GM03348 (cell line): ENCODE data around the gene EXOC4.
"Not testable (repeated sequence)": the region's sequence is repeated elsewhere in the genome, so short reads cannot be mapped to it uniquely, and the experiment has no call there.

Source experiments
- DNase-seq: peaks from one replicate; pipeline ENCODE4 v3.0.0; 2012; ENCODE audit warnings: low spot score

Gene EXOC4

DNA sequence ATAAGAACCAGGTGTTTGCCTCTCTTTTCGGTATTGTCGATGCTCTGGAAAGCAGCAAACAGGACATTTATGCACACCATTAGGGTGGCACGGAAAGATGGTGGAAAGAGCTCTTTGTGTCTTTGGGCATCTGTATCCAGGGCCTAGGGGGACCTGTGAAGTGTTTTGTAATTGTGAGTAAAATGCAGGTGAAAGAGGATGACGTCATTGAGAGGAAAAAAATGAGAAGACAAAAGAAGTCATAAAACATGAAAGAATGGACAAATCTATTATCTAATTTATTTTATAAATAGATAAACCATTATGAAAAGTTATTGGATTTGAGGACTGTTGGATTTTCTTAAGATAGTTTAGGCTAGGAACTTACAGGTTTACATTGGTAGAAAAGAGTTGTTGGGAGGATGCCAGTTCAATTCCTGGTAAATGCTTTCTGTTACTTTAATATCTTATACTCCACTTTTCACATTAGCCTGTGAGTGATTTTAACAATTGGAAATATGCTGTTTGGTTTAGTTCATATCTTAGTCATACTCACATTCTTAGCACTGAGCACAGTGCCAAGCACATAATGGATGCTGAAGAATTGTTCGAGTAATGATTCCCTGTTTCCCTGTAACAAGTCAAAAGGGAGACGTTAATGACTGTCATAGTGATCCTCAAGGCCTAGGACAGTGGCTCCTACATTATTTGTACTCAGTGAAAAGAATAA is 62.6 kb downstream of the EXOC4 start:
- peak; percentile 44 for DNase-seq

GRCh38 chr7:133319842-133320241 is 67.0 kb downstream of the EXOC4 start:
- DNase-seq, result no peak

DNA sequence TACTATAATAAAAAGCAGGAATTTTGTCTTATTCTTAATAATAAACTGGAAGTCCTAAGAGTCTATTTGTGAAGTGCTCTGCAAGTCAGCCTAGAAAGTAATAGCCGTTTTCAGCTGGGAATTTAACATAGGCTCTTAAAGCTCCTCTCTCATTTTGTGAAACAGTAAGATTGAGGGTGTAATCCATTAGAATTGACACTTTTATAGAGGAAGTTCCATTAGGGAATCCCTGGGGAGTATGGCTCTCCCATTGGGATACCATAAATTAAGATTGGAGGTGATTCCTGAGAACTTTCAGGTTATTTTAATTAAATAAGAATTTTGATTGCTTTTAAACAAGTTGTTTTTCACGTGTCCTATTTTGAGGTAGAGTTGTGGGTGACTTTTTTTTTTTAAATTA is 68.0 kb downstream of the EXOC4 start:
- no peak for DNase-seq

- not testable (repeated sequence) for DNase-seq
These were observed 68.5 kb downstream of the EXOC4 start for GRCh38 chr7:133321366-133321765.

GRCh38 chr7:133326745-133327144 is 73.9 kb downstream of the EXOC4 start:
- DNase-seq, result not testable (repeated sequence)

GRCh38 chr7:133328021-133328420 is 75.1 kb downstream of the EXOC4 start:
- not testable (repeated sequence) for DNase-seq

GRCh38 chr7:133330085-133330484 is 77.2 kb downstream of the EXOC4 start:
- DNase-seq, result no peak

GRCh38 chr7:133331861-133332260 is 79.0 kb downstream of the EXOC4 start:
- no peak for DNase-seq

DNA sequence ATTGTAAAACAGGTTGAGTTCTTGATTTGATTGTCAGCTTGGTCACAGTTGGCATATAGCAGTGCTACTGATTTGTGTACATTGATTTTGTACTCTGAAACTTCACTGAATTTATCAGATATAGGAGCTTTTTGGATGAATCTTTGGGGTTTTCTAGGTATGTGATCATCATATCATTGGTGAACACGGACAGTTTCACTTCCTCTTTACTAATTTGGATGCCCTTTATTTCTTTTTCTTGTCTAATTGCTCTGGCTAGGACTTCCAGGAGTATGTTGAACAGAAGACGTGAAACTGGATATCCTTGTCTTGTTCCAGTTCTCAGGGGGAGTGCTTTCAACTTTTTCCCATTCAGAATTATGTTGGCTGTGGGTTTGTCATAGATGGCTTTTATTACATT is 86.9 kb downstream of the EXOC4 start:
- no peak for DNase-seq

GRCh38 chr7:133344275-133344674 is 91.4 kb downstream of the EXOC4 start:
- DNase-seq, result peak; percentile 41

- no peak for DNase-seq
These were observed 93.0 kb downstream of the EXOC4 start for GRCh38 chr7:133345690-133346421.

- no peak for DNase-seq
These were observed 95.4 kb downstream of the EXOC4 start for GRCh38 chr7:133348250-133348649.

DNA sequence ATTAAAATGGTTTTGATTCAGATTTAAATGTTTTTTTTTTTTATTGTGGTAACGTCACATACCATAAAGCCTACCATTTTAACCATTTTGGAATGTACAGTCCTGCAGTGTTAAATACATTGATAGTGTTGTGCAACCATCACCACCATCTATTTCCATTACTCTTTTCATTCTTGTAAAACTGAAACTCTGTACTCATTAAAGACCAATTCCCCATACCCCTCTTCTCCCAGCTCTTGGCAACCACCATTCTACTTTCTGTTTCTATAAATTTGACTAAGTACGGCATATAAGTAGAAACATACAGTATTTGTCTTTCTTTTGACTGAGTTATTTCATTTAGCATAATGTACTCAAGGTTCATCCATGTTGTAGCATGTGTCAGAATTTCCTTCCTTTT is 96.2 kb downstream of the EXOC4 start:
- no peak for DNase-seq

DNA sequence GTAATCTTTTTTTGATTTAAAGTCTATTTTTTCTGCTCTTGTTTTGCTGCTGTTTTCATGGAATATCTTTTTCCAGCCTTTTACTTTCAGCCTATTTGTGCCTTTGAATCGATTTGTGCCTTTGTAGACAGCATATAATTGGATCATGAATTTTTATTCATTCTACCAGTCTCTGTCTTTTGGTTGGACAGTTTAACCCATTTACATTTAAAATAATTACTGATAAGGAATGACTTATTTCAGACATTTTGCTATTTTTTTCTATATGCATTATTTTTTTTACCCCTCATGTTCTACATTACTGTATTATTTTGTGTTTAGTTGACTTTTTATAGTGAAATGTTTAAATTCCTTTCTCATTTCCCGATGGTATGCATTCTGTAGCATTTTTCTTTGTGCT is 99.6 kb downstream of the EXOC4 start:
- no peak for DNase-seq

GRCh38 chr7:133353775-133354174 is 100.9 kb downstream of the EXOC4 start:
- DNase-seq, result no peak

DNA sequence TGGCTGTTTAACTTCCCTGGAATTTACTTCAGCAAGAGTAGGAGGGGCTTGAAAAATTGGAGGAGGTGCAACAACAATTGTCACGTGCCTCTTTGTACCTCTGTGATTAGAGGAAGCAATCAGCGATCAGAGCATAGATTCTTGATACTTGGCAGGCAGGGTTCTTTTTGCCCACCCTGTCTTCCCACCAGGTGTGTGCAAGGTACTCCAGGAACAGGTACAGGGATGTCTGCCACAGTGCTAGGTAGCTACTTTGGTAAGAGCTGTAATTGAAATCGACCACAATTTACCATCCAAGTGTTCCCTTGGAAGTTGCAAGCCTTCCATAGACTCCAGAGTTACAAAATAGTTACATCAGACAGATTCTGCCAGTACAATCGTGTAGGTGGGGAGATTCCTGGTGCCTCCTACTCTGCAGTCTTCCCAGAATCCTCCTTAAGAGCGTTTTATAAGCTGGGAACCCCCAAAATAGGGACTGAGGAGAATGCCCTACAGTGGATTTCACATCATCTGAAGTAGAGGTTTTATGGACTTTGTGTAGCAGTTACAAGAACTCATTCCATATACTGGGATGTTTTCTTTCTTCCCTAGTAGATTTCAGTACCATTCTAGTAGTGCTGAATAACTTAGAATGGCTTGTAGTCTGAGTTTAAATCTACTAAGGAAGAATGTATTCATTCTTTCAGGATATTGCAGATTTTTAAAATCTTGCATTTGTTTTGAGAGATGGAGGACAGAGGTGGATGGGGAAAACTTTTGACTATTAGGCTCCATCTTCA is 101.9 kb downstream of the EXOC4 start:
- DNase-seq, result no peak

DNA sequence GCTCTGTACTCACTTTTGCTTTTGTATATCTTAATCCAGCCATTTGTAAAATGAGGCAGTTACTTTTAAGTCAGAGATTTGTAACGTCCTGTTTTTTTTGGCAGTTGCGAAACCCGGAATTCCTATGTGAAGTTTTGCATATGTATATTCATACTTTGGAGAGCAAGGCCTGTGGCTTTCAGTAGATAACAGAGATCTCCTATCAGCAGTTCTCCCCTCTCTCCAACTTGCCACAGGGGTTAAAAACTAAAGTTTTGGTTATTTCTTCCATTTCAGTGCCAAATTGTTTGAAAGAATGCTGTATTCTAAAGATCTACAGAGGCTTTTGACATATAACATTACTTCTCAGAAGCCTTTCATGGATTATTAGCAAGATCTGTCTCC is 102.4 kb downstream of the EXOC4 start:
- DNase-seq, result no peak

DNA sequence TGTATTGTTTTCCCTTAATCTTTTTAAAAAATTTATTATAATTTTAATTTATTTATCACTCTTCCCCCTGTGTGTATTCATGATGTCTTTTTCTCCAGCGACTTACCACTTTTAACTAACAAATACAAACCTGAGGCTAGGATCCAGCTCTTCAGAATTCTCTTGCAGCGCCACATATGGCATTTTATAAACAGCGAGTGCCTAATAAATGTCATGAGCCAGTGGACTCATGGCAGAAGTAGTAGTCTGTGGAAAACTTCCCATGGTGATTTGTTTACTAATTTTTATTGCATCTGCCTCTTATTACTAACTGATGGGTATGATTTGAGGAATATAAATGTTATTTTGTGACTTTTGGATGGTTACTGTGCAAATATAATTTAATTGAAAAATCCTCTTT is 102.9 kb downstream of the EXOC4 start:
- no peak for DNase-seq

GRCh38 chr7:133358708-133359107 is 105.8 kb downstream of the EXOC4 start:
- peak; percentile 39 for DNase-seq

- DNase-seq, result peak; percentile 19
These were observed 106.6 kb downstream of the EXOC4 start for GRCh38 chr7:133359449-133359848.

GRCh38 chr7:133360201-133360600 is 107.3 kb downstream of the EXOC4 start:
- no peak for DNase-seq

GRCh38 chr7:133361806-133362205 is 108.9 kb downstream of the EXOC4 start:
- no peak for DNase-seq
